ENCODE measurements around the gene PCSK5. TPM values are rescaled to one million over a fixed set of nuclear protein-coding genes. Genes with fewer than 3 reads are reported as not detected.

PCSK5 gene
- total RNA-seq, 2 donors from 2014 or later, result 2.4 to 32.2 TPM

DNA sequence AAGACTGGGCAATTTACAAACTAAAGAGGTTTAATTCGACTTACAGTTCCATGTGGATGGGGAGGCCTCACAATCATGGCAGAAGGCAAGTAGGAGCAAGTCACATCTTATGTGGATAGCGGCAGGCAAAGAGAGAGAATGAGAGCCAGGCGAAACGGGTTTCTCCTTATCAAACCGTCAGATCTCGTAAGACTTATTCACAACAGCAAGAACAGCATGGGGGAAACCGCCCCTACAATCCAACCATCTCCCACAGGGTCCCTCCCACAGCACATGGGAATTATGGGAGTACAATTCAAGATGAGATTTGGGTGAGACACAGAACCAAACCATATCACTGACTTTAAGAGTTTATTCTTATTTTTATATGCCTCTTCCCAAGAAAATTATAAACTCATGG is 443.5 kb downstream of the PCSK5 start:
- 42% methylated on average over 7 of the region's 7 CpGs for WGBS
- no peak for DNase-seq (ENCODE audit: low spot score)
- TF ChIP-seq, protein P1, sequence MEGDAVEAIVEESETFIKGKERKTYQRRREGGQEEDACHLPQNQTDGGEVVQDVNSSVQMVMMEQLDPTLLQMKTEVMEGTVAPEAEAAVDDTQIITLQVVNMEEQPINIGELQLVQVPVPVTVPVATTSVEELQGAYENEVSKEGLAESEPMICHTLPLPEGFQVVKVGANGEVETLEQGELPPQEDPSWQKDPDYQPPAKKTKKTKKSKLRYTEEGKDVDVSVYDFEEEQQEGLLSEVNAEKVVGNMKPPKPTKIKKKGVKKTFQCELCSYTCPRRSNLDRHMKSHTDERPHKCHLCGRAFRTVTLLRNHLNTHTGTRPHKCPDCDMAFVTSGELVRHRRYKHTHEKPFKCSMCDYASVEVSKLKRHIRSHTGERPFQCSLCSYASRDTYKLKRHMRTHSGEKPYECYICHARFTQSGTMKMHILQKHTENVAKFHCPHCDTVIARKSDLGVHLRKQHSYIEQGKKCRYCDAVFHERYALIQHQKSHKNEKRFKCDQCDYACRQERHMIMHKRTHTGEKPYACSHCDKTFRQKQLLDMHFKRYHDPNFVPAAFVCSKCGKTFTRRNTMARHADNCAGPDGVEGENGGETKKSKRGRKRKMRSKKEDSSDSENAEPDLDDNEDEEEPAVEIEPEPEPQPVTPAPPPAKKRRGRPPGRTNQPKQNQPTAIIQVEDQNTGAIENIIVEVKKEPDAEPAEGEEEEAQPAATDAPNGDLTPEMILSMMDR (IDR thresholded peaks at IDR 0.05), result no peak
- TF ChIP-seq POLR2A (IDR thresholded peaks at IDR 0.05), result no peak
- no peak for TF ChIP-seq POLR2AphosphoS5 (IDR thresholded peaks at IDR 0.05)
- Histone ChIP-seq H3K36me3 (no peaks in the 10 kb centered on the region), H3K27me3 (replicated peaks; ENCODE audit: insufficient read depth) (no peaks in the 10 kb centered on the region), H3K27ac (no peak overlapping the region), H3K4me3 (no peak overlapping the region), H3K9me3 (no peaks in the 10 kb centered on the region), H3K4me1 (replicated peaks) (no peaks in the 10 kb centered on the region)
- intact Hi-C loops (cut with DNase I), result no loop called here

GRCh38 chr9:76336027-76336426 is 445.6 kb downstream of the PCSK5 start:
- Histone ChIP-seq H3K9me3 (no peaks in the 10 kb centered on the region), H3K4me3 (no peak overlapping the region), H3K4me1 (replicated peaks) (no peaks in the 10 kb centered on the region), H3K27me3 (replicated peaks; ENCODE audit: insufficient read depth) (no peaks in the 10 kb centered on the region), H3K36me3 (no peaks in the 10 kb centered on the region), H3K27ac (no peak overlapping the region)
- no peak for TF ChIP-seq POLR2A (IDR thresholded peaks at IDR 0.05)
- TF ChIP-seq POLR2AphosphoS5 (IDR thresholded peaks at IDR 0.05), result no peak
- TF ChIP-seq, protein P1 (IDR thresholded peaks at IDR 0.05), result no peak
- no peak for DNase-seq (ENCODE audit: low spot score)
- WGBS, result 100% methylated on average over 1 of the region's 1 CpG
- intact Hi-C loops (cut with DNase I), result no loop called here

DNA sequence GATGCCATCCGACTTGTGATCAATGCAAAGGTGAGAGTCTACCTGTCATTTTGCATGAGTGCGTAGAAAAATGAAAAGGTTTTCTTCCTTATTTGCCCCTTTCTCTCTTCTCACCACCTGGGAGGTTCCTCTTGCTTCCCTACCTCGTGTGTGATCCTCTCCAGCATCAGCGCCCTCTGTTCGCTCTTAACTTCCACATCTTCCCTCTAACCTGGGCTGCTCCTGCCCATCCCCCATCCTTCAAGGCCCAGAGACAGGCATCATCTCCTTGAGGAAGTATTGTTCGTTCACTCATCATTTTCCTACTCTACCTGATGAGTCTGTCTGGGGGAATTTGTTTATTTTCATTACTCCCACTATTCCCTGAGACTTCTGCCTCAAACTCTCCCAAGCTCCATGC is 447.9 kb downstream of the PCSK5 start:
- Histone ChIP-seq H3K36me3 (no peaks in the 10 kb centered on the region), H3K27ac (no peak overlapping the region), H3K4me1 (replicated peaks) (no peaks in the 10 kb centered on the region), H3K4me3 (no peak overlapping the region), H3K27me3 (replicated peaks; ENCODE audit: insufficient read depth) (no peaks in the 10 kb centered on the region), H3K9me3 (no peaks in the 10 kb centered on the region)
- TF ChIP-seq POLR2AphosphoS5 (IDR thresholded peaks at IDR 0.05), result no peak
- TF ChIP-seq, protein P1 (IDR thresholded peaks at IDR 0.05), result no peak
- no peak for TF ChIP-seq POLR2A (IDR thresholded peaks at IDR 0.05)
- 68% methylated on average over 6 of the region's 6 CpGs for WGBS
- no peak for DNase-seq (ENCODE audit: low spot score)
- intact Hi-C loops (cut with DNase I), result no loop called here

DNA sequence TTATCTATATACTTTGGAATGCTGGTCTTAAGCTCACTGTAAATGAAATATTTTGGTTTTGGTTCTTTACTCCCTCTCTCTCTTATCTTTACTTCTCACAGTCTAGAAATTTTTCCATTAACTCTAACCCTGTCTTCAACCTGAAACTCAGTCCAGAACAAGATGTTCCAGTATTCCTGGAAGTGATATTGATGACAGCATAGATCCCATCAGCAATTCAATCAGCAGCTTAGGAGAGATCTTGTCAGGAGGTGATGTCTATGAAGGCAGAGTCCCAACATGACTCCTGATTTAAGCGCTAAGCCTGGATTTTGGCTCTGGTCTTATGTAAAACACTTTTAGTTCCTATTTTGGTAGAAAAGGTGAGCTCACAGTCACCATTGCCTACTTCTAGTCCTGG is 451.1 kb downstream of the PCSK5 start:
- TF ChIP-seq POLR2A (IDR thresholded peaks at IDR 0.05) (no peak), POLR2AphosphoS5 (IDR thresholded peaks at IDR 0.05) (no peak)
- TF ChIP-seq, protein P1 (IDR thresholded peaks at IDR 0.05), result no peak
- Histone ChIP-seq H3K27me3 (replicated peaks; ENCODE audit: insufficient read depth) (no peaks in the 10 kb centered on the region), H3K4me1 (replicated peaks) (no peaks in the 10 kb centered on the region), H3K4me3 (no peak overlapping the region), H3K27ac (no peak overlapping the region), H3K9me3 (no peaks in the 10 kb centered on the region), H3K36me3 (no peaks in the 10 kb centered on the region)
- 100% methylated on average over 1 of the region's 1 CpG for WGBS
- DNase-seq (ENCODE audit: low spot score), result no peak
- intact Hi-C loops (cut with DNase I), result no loop called here

- 80% methylated on average over 1 of the region's 1 CpG for WGBS
Measured at GRCh38 chr9:76342201-76342600, 451.7 kb downstream of the PCSK5 start.

More at GRCh38 chr9:76342201-76342600, 451.7 kb downstream of the PCSK5 start:
- TF ChIP-seq POLR2AphosphoS5 (IDR thresholded peaks at IDR 0.05), result no peak
- no peak for DNase-seq (ENCODE audit: low spot score)
- Histone ChIP-seq H3K9me3 (no peaks in the 10 kb centered on the region), H3K4me1 (replicated peaks) (no peaks in the 10 kb centered on the region), H3K4me3 (no peak overlapping the region), H3K27ac (no peak overlapping the region), H3K27me3 (replicated peaks; ENCODE audit: insufficient read depth) (no peaks in the 10 kb centered on the region), H3K36me3 (no peaks in the 10 kb centered on the region)
- intact Hi-C loops (cut with DNase I), result no loop called here

All from prostate gland (tissue), 2 donors.